Skin epidermis (tissue), 12 donors: ENCODE data around the gene PHF12.

Experiments used
- H3K27ac ChIP-seq, 21 experiments: fragments of 200-600 bp; sonication (generic) in 11 of 21; one replicate each; pipeline ENCODE4 v1.5.0; 2020; ENCODE audit warnings: mild to moderate bottlenecking in 3 of 21, inconsistent platforms in 2 of 21, moderate library complexity in 2 of 21
- H3K4me3 ChIP-seq, 7 experiments: fragments of 200-600 bp; sonication (generic) in 2 of 7; one replicate each; pipeline ENCODE4 v1.5.0; 2020; ENCODE audit warnings: inconsistent platforms in 2 of 7, mild to moderate bottlenecking in 2 of 7, moderate library complexity in 1 of 7

PHF12 gene

GRCh38 chr17:28977659-28978355, 26.5 kb upstream of the PHF12 start:
- H3K27ac ChIP-seq: no peak overlapping the region
- H3K4me3 ChIP-seq: no peak overlapping the region

GRCh38 chr17:28975646-28976045, 24.3 kb upstream of the PHF12 start:
- H3K27ac ChIP-seq: no peak overlapping the region
- no peak overlapping the region for H3K4me3 ChIP-seq

GRCh38 chr17:28975031-28975430, 23.7 kb upstream of the PHF12 start:
- Histone ChIP-seq H3K4me3 (no peak overlapping the region), H3K27ac (no peak overlapping the region)

- no peak overlapping the region for H3K4me3 ChIP-seq
- H3K27ac ChIP-seq: no peak overlapping the region
Observed at GRCh38 chr17:28974451-28974850, 23.1 kb upstream of the PHF12 start.

GRCh38 chr17:28973425-28973824, 22.1 kb upstream of the PHF12 start:
- H3K27ac ChIP-seq: no peak overlapping the region
- no peak overlapping the region for H3K4me3 ChIP-seq

- H3K27ac ChIP-seq: no peak overlapping the region
- no peak overlapping the region for H3K4me3 ChIP-seq
Observed at GRCh38 chr17:28972437-28972836, 21.1 kb upstream of the PHF12 start.

- Histone ChIP-seq H3K27ac (no peak overlapping the region), H3K4me3 (no peak overlapping the region)
Observed at GRCh38 chr17:28970879-28971278, 19.6 kb upstream of the PHF12 start.

GRCh38 chr17:28969706-28970393, 18.5 kb upstream of the PHF12 start:
- H3K27ac ChIP-seq: no peak overlapping the region
- no peak overlapping the region for H3K4me3 ChIP-seq

GRCh38 chr17:28968914-28969295, 17.6 kb upstream of the PHF12 start:
- H3K27ac ChIP-seq: no peak overlapping the region

GRCh38 chr17:28968231-28968913, 17.1 kb upstream of the PHF12 start:
- H3K4me3 ChIP-seq: no peak overlapping the region
- H3K27ac ChIP-seq: no peak overlapping the region

More at GRCh38 chr17:28968914-28969295, 17.6 kb upstream of the PHF12 start:
- H3K4me3 ChIP-seq: no peak overlapping the region

- H3K27ac ChIP-seq: no peak overlapping the region
Observed at GRCh38 chr17:28967221-28968135, 16.2 kb upstream of the PHF12 start.

GRCh38 chr17:28963841-28964240, 12.5 kb upstream of the PHF12 start:
- no peak overlapping the region for H3K4me3 ChIP-seq
- H3K27ac ChIP-seq: no peak overlapping the region

More at GRCh38 chr17:28967221-28968135, 16.2 kb upstream of the PHF12 start:
- no peak overlapping the region for H3K4me3 ChIP-seq

GRCh38 chr17:28963055-28963611, 11.8 kb upstream of the PHF12 start:
- no peak overlapping the region for H3K4me3 ChIP-seq
- H3K27ac ChIP-seq: no peak overlapping the region

- Histone ChIP-seq H3K27ac (no peak overlapping the region), H3K4me3 (no peak overlapping the region)
Observed at GRCh38 chr17:28961391-28961790, 10.1 kb upstream of the PHF12 start.

GRCh38 chr17:28960256-28961061, 9.1 kb upstream of the PHF12 start:
- Histone ChIP-seq H3K27ac (no peak overlapping the region), H3K4me3 (no peak overlapping the region)

- Histone ChIP-seq H3K4me3 (no peak overlapping the region), H3K27ac (no peak overlapping the region)
Observed at GRCh38 chr17:28959471-28959871, 8.2 kb upstream of the PHF12 start.

GRCh38 chr17:28958820-28959455, 7.6 kb upstream of the PHF12 start:
- Histone ChIP-seq H3K4me3 (no peak overlapping the region), H3K27ac (no peak overlapping the region)

- Histone ChIP-seq H3K27ac (no peak overlapping the region), H3K4me3 (no peak overlapping the region)
Observed at GRCh38 chr17:28957992-28958355, 6.7 kb upstream of the PHF12 start.
